Endothelial cell of umbilical vein (primary cell): ENCODE data around the gene INPP5K. TPM values are rescaled to one million over a fixed set of nuclear protein-coding genes. Genes with fewer than 3 reads are reported as not detected.

ENCODE experiments used
- BruUV-seq: library from RNA; stranded (reverse); fragments of 400-500 nt; replicated peaks from 2 replicates; lab custom pipeline; 2021; lab: Mats Ljungman, UMichigan
- CTCF ChIA-PET: fragments of 300-600, 350-600 bp; sonication (Branson Sonifier 250); formaldehyde crosslinking; loops from one replicate; lab custom pipeline; 2021; ENCODE audit warnings: antibody characterized with exemption, inconsistent platforms; lab: Charles Lee
- POLR2A ChIA-PET: fragments of 300-600, 350-600 bp; sonication (Branson Sonifier 250); formaldehyde crosslinking; loops from one replicate; lab custom pipeline; 2021; ENCODE audit warnings: antibody characterized with exemption, inconsistent platforms; lab: Charles Lee
- DNase-seq: peaks from one replicate; pipeline ENCODE4 v3.0.0-alpha.2; 2011; ENCODE audit warnings: low read depth, low spot score
- FAIRE-seq: peaks from 2 replicates; lab custom pipeline; 2011; peaks lifted over from hg19 to GRCh38; lab: Jason Lieb, UNC
- H2AFZ ChIP-seq: 2 replicates; pipeline ENCODE4 v1.6.0; 2012; ENCODE audit warnings: low read depth, low read length, control low read depth, inconsistent platforms
- H3K27ac ChIP-seq: 2 replicates; pipeline ENCODE4 v1.5.1; 2011; ENCODE audit warnings: low read depth, mild to moderate bottlenecking, control low read depth, low read length, moderate library complexity; ENCODE audit not compliant: insufficient read depth
- H3K27me3 ChIP-seq, 2 experiments: 2 replicates each; pipeline versions ENCODE4 v1.6.0 to v1.6.1; 2011; ENCODE audit warnings: low read length in 2 of 2, mixed read lengths in 1 of 2; ENCODE audit not compliant: control insufficient read depth in 2 of 2, insufficient read depth in 2 of 2
- H3K36me3 ChIP-seq, 2 experiments: 2 replicates in 1 of 2; 3 replicates in 1 of 2; pipeline ENCODE4 v1.5.1; 2011; ENCODE audit warnings: low read length in 2 of 2, mild to moderate bottlenecking in 1 of 2, moderate library complexity in 1 of 2; ENCODE audit not compliant: control insufficient read depth in 2 of 2, insufficient read depth in 2 of 2; ENCODE audit errors: extremely low read depth in 1 of 2
- H3K4me1 ChIP-seq: 3 replicates; pipeline ENCODE4 v1.5.1; 2011; ENCODE audit warnings: mild to moderate bottlenecking, low read length; ENCODE audit not compliant: control insufficient read depth, insufficient read depth; ENCODE audit errors: extremely low read depth
- H3K4me2 ChIP-seq: 2 replicates; pipeline ENCODE4 v1.6.1; 2011; ENCODE audit warnings: low read length, control low read depth, mixed read lengths; ENCODE audit not compliant: insufficient read depth
- H3K4me3 ChIP-seq, 3 experiments: fragments of 200-600 bp in 1 of 3; sonication (generic), shearing (Covaris generic) in 1 of 3; replicated peaks in 1 of 3; 2 replicates each; pipeline ENCODE4 v1.5.1; 2011 to 2016; ENCODE audit warnings: control low read depth in 3 of 3, low read length in 3 of 3, mild to moderate bottlenecking in 2 of 3, inconsistent platforms in 1 of 3, low read depth in 1 of 3, moderate library complexity in 1 of 3; ENCODE audit not compliant: insufficient read depth in 1 of 3
- H3K79me2 ChIP-seq: 2 replicates; pipeline ENCODE4 v1.6.0; 2012; ENCODE audit warnings: low read length, inconsistent platforms; ENCODE audit not compliant: control insufficient read depth, insufficient read depth
- H3K9ac ChIP-seq: replicated peaks from 2 replicates; pipeline ENCODE3; 2011; ENCODE audit warnings: low read length, control low read depth; ENCODE audit not compliant: insufficient read depth; ENCODE audit errors: extremely low read depth
- H3K9me1 ChIP-seq: replicated peaks from 3 replicates; pipeline ENCODE4 v1.6.0; 2011; ENCODE audit warnings: mild to moderate bottlenecking, low read length; ENCODE audit not compliant: control insufficient read depth, insufficient read depth; ENCODE audit errors: extremely low read depth
- H3K9me3 ChIP-seq: replicated peaks from 2 replicates; pipeline ENCODE4 v1.5.1; 2012; ENCODE audit warnings: low read length, inconsistent platforms; ENCODE audit not compliant: control insufficient read depth, insufficient read depth
- H4K20me1 ChIP-seq: replicated peaks from 2 replicates; pipeline ENCODE3; 2011; ENCODE audit warnings: mild to moderate bottlenecking, low read length; ENCODE audit not compliant: control insufficient read depth, insufficient read depth; ENCODE audit errors: extremely low read depth
- FOS ChIP-seq: IDR thresholded peaks from 2 replicates; pipeline ENCODE4 v1.6.1; 2011; ENCODE audit warnings: mild to moderate bottlenecking, low read length, moderate library complexity, borderline replicate concordance; ENCODE audit not compliant: insufficient read depth
- GATA2 ChIP-seq: IDR thresholded peaks from 2 replicates; pipeline ENCODE4 v1.7.0; 2011; ENCODE audit warnings: low read depth, mild to moderate bottlenecking, moderate library complexity, mixed read lengths, low read length; ENCODE audit not compliant: insufficient read length, insufficient read depth
- JUN ChIP-seq: IDR thresholded peaks from 2 replicates; pipeline ENCODE4 v1.6.1; 2011; ENCODE audit warnings: borderline replicate concordance, low read depth; ENCODE audit not compliant: insufficient read length, insufficient read depth
- MYC ChIP-seq: IDR thresholded peaks from one replicate; pipeline ENCODE4 v1.6.1; 2011; ENCODE audit warnings: mild to moderate bottlenecking, low read depth, low read length
- POLR2A ChIP-seq: IDR thresholded peaks from 2 replicates; pipeline ENCODE4 v1.6.1; 2012; ENCODE audit warnings: low read depth, mild to moderate bottlenecking, control low read depth, low read length
- dilution Hi-C: fragments of 300-500 bp; cut with MboI; formaldehyde crosslinking; loops from one replicate; pipeline ENCODE4 v1.15.0; 2019; ENCODE audit warnings: low sequenced_read_pairs; ENCODE audit not compliant: extremely low pct_ligation_motif_present
- intact Hi-C: fragments of 100-400 bp; cut with micrococcal nuclease; formaldehyde crosslinking; loops from one replicate; pipeline ENCODE4 v1.10.0; 2022
- polyA plus RNA-seq, 4 experiments: library from polyadenylated mRNA; depleted of rRNA in 3 of 4; stranded (reverse) in 3 of 4; unstranded in 1 of 4; fragments of >200 nt; gene quantifications; 2 replicates each; pipeline versions ENCODE4 v1.2.1 to v1.2.3, GENCODE V29; 2011 to 2012; ENCODE audit warnings: missing spikeins in 1 of 4
- total RNA-seq: library from RNA; stranded (reverse); gene quantifications from 2 replicates; pipeline ENCODE4 v1.2.3, GENCODE V29; 2021
- TF ChIP-seq, protein P1 (sequence below), 2 donors: IDR thresholded peaks; 1 replicate in 1 of 2; 2 replicates in 1 of 2; pipeline ENCODE4 v1.5.1; 2011; ENCODE audit warnings: low read length in 2 of 2, mild to moderate bottlenecking in 2 of 2, moderate library complexity in 2 of 2, control low read depth in 1 of 2, inconsistent platforms in 1 of 2, low read depth in 1 of 2; ENCODE audit not compliant: insufficient read depth in 1 of 2; ENCODE audit errors: extremely low read depth in 1 of 2

The INPP5K gene
- total and polyA plus RNA-seq, 2 donors (not counting 3 experiments of a cell fraction or from before 2014, with no cell fraction given) = 44.2 to 54.1 TPM

DNA sequence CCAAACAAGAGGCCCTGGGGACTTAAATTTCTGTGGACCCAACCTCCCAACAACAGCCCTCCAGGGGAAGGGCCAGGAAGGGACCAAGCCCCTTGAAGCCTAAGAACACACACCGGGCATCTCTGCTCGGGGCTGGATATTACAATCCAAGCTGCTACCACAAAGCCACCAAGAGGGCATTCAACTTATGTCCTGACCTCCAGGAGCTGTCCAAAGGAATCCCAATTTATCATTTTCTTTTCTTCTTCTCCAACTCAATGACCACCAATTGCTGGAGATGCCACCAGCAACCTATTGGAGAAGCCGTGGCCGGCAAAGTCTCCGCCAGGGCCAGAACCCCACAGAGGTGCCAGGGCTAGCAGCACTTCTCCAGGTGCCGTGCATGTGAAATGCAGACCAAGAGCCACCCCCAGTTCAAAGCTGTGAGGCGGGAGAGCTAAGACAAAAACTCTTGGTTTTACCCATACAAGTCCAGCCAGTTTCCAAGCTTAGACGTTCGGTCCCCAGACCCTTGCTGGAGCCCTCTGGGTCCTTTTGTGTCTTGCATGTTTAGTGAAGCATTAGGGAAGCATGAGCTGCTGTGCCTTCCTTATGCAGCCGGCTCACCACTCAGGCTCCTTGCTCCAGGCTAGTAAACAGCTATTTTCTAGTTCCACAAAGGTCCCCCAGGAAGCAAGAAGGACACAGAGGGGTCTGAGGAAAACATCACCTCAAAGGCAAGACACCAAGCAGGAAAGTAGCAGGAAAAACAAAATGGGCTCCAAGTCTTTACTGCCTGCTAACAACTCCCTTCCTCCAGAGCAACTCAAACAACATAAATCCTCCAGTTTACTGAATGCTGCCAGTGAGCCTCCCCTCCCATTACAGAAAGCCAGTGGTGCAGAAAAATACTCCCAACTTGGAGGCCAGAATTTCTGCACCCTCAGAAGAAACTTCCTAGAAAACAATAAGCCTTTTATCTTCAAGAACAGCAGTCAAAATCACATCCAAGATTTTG, 42.9 kb upstream of the INPP5K start:
- ChIA-PET POLR2A (no interaction called here), CTCF (interaction anchor here (0.7 to 1.2 kb wide), 2 partner anchors 15 to 71 kb away, joined by 3 to 5 read pairs; no protein-coding TSS in a partner anchor)
- Histone ChIP-seq H3K36me3 (peaks cover 3 to 5% of the 10 kb centered on the region in 2 experiments), H3K4me3 (no peak overlapping the region), H3K4me2 (peak overlapping the region; percentile 76), H3K9me3 (no peaks in the 10 kb centered on the region), H3K27me3 (no peaks in the 10 kb centered on the region), H3K9ac (no peak overlapping the region), H3K79me2 (peaks cover 75% of the 10 kb centered on the region), H3K27ac (no peak overlapping the region), H3K4me1 (peaks cover 42% of the 10 kb centered on the region), H4K20me1 (peaks cover 4% of the 10 kb centered on the region), H3K9me1 (no peaks in the 10 kb centered on the region), H2AFZ (no peak overlapping the region)
- BruUV-seq = no TSS peak
- TF ChIP-seq FOS (no peak), MYC (no peak), JUN (no peak)
- intact Hi-C loops = loop anchor here (5.0 to 10.0 kb wide), 2 partner anchors 155 to 292 kb away; partner anchors contain the start of gene TLCD2
- dilution Hi-C loops = no loop called here
- FAIRE-seq = peak; percentile 42
- peak; percentile 33 for DNase-seq

DNA sequence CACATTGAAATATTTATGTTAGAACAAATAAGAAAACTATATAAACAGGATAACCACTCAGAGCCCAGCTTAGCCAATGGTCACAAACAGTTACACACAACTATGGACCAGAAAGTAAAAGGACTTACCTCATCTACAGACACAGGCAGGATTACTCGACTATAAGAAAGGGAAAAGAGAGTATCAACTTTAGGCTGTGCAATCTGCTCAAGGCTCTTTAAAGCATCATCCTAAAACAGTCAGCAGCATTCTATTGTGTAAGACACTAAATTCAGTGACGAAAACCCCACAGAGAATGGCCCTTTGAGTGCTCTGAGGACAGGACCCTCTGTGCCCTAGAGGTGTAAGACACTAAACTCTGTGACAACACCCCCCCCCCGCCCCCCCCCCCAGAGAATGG, 42.0 kb upstream of the INPP5K start:
- peaks cover 80% of the 10 kb centered on the region for H3K79me2 ChIP-seq
- H3K27me3 ChIP-seq = no peaks in the 10 kb centered on the region
- peaks cover 4% of the 10 kb centered on the region for H4K20me1 ChIP-seq
- dilution Hi-C loops (no loop called here), intact Hi-C loops (no loop called here)
- no peaks in the 10 kb centered on the region for H3K9me1 ChIP-seq
- H3K9me3 ChIP-seq = no peaks in the 10 kb centered on the region
- peaks cover 3 to 5% of the 10 kb centered on the region in 2 experiments for H3K36me3 ChIP-seq
- DNase-seq (no peak), FAIRE-seq (no peak)
- no peak overlapping the region for H3K9ac ChIP-seq
- H3K27ac ChIP-seq = no peak overlapping the region
- H2AFZ ChIP-seq = no peak overlapping the region
- no peak overlapping the region for H3K4me3 ChIP-seq
- H3K4me2 ChIP-seq = no peak overlapping the region
- TF ChIP-seq FOS (no peak), JUN (no peak), POLR2A (no peak), MYC (no peak), GATA2 (no peak)
- TF ChIP-seq, protein P1, sequence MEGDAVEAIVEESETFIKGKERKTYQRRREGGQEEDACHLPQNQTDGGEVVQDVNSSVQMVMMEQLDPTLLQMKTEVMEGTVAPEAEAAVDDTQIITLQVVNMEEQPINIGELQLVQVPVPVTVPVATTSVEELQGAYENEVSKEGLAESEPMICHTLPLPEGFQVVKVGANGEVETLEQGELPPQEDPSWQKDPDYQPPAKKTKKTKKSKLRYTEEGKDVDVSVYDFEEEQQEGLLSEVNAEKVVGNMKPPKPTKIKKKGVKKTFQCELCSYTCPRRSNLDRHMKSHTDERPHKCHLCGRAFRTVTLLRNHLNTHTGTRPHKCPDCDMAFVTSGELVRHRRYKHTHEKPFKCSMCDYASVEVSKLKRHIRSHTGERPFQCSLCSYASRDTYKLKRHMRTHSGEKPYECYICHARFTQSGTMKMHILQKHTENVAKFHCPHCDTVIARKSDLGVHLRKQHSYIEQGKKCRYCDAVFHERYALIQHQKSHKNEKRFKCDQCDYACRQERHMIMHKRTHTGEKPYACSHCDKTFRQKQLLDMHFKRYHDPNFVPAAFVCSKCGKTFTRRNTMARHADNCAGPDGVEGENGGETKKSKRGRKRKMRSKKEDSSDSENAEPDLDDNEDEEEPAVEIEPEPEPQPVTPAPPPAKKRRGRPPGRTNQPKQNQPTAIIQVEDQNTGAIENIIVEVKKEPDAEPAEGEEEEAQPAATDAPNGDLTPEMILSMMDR (IDR thresholded peaks at IDR 0.05; ENCODE audit: extremely low read depth in 1 of 2, insufficient read depth in 1 of 2, low read depth in 1 of 2, low read length in 2 of 2) = no peak
- BruUV-seq = no TSS peak
- peaks cover 46% of the 10 kb centered on the region for H3K4me1 ChIP-seq
- POLR2A ChIA-PET = no interaction called here
- CTCF ChIA-PET = no interaction called here
